Endothelial cell of umbilical vein (primary cell): ENCODE results near the gene MGP. TPM values are rescaled to one million over a fixed set of nuclear protein-coding genes. Genes with fewer than 3 reads are reported as not detected.

Experiments used
- BruUV-seq: library from RNA; stranded (reverse); fragments of 400-500 nt; replicated peaks from 2 replicates; lab custom pipeline; 2021; lab: Mats Ljungman, UMichigan
- CTCF ChIA-PET: fragments of 300-600, 350-600 bp; sonication (Branson Sonifier 250); formaldehyde crosslinking; loops from one replicate; lab custom pipeline; 2021; ENCODE audit warnings: antibody characterized with exemption, inconsistent platforms; lab: Charles Lee
- POLR2A ChIA-PET: fragments of 300-600, 350-600 bp; sonication (Branson Sonifier 250); formaldehyde crosslinking; loops from one replicate; lab custom pipeline; 2021; ENCODE audit warnings: antibody characterized with exemption, inconsistent platforms; lab: Charles Lee
- DNase-seq: peaks from one replicate; pipeline ENCODE4 v3.0.0-alpha.2; 2011; ENCODE audit warnings: low read depth, low spot score
- FAIRE-seq: peaks from 2 replicates; lab custom pipeline; 2011; peaks lifted over from hg19 to GRCh38; lab: Jason Lieb, UNC
- H2AFZ ChIP-seq: 2 replicates; pipeline ENCODE4 v1.6.0; 2012; ENCODE audit warnings: low read depth, low read length, control low read depth, inconsistent platforms
- H3K27ac ChIP-seq: 2 replicates; pipeline ENCODE4 v1.5.1; 2011; ENCODE audit warnings: low read depth, mild to moderate bottlenecking, control low read depth, low read length, moderate library complexity; ENCODE audit not compliant: insufficient read depth
- H3K27me3 ChIP-seq, 2 experiments: 2 replicates each; pipeline versions ENCODE4 v1.6.0 to v1.6.1; 2011; ENCODE audit warnings: low read length in 2 of 2, mixed read lengths in 1 of 2; ENCODE audit not compliant: control insufficient read depth in 2 of 2, insufficient read depth in 2 of 2
- H3K36me3 ChIP-seq, 2 experiments: 2 replicates in 1 of 2; 3 replicates in 1 of 2; pipeline ENCODE4 v1.5.1; 2011; ENCODE audit warnings: low read length in 2 of 2, mild to moderate bottlenecking in 1 of 2, moderate library complexity in 1 of 2; ENCODE audit not compliant: control insufficient read depth in 2 of 2, insufficient read depth in 2 of 2; ENCODE audit errors: extremely low read depth in 1 of 2
- H3K4me1 ChIP-seq: 3 replicates; pipeline ENCODE4 v1.5.1; 2011; ENCODE audit warnings: mild to moderate bottlenecking, low read length; ENCODE audit not compliant: control insufficient read depth, insufficient read depth; ENCODE audit errors: extremely low read depth
- H3K4me2 ChIP-seq: 2 replicates; pipeline ENCODE4 v1.6.1; 2011; ENCODE audit warnings: low read length, control low read depth, mixed read lengths; ENCODE audit not compliant: insufficient read depth
- H3K4me3 ChIP-seq, 3 experiments: fragments of 200-600 bp in 1 of 3; sonication (generic), shearing (Covaris generic) in 1 of 3; replicated peaks in 1 of 3; 2 replicates each; pipeline ENCODE4 v1.5.1; 2011 to 2016; ENCODE audit warnings: control low read depth in 3 of 3, low read length in 3 of 3, mild to moderate bottlenecking in 2 of 3, inconsistent platforms in 1 of 3, low read depth in 1 of 3, moderate library complexity in 1 of 3; ENCODE audit not compliant: insufficient read depth in 1 of 3
- H3K79me2 ChIP-seq: 2 replicates; pipeline ENCODE4 v1.6.0; 2012; ENCODE audit warnings: low read length, inconsistent platforms; ENCODE audit not compliant: control insufficient read depth, insufficient read depth
- H3K9ac ChIP-seq: replicated peaks from 2 replicates; pipeline ENCODE3; 2011; ENCODE audit warnings: low read length, control low read depth; ENCODE audit not compliant: insufficient read depth; ENCODE audit errors: extremely low read depth
- H3K9me1 ChIP-seq: replicated peaks from 3 replicates; pipeline ENCODE4 v1.6.0; 2011; ENCODE audit warnings: mild to moderate bottlenecking, low read length; ENCODE audit not compliant: control insufficient read depth, insufficient read depth; ENCODE audit errors: extremely low read depth
- H3K9me3 ChIP-seq: replicated peaks from 2 replicates; pipeline ENCODE4 v1.5.1; 2012; ENCODE audit warnings: low read length, inconsistent platforms; ENCODE audit not compliant: control insufficient read depth, insufficient read depth
- H4K20me1 ChIP-seq: replicated peaks from 2 replicates; pipeline ENCODE3; 2011; ENCODE audit warnings: mild to moderate bottlenecking, low read length; ENCODE audit not compliant: control insufficient read depth, insufficient read depth; ENCODE audit errors: extremely low read depth
- CTCF ChIP-seq, 2 donors: IDR thresholded peaks; 1 replicate in 1 of 2; 2 replicates in 1 of 2; pipeline ENCODE4 v1.5.1; 2011; ENCODE audit warnings: low read length in 2 of 2, mild to moderate bottlenecking in 2 of 2, moderate library complexity in 2 of 2, control low read depth in 1 of 2, inconsistent platforms in 1 of 2, low read depth in 1 of 2; ENCODE audit not compliant: insufficient read depth in 1 of 2; ENCODE audit errors: extremely low read depth in 1 of 2
- EZH2 ChIP-seq: IDR thresholded peaks from 2 replicates; pipeline ENCODE4 v1.6.1; 2012; ENCODE audit warnings: borderline replicate concordance, low read depth, mild to moderate bottlenecking, moderate library complexity, low read length, inconsistent platforms; ENCODE audit not compliant: severe bottlenecking
- FOS ChIP-seq: IDR thresholded peaks from 2 replicates; pipeline ENCODE4 v1.6.1; 2011; ENCODE audit warnings: mild to moderate bottlenecking, low read length, moderate library complexity, borderline replicate concordance; ENCODE audit not compliant: insufficient read depth
- GATA2 ChIP-seq: IDR thresholded peaks from 2 replicates; pipeline ENCODE4 v1.7.0; 2011; ENCODE audit warnings: low read depth, mild to moderate bottlenecking, moderate library complexity, mixed read lengths, low read length; ENCODE audit not compliant: insufficient read length, insufficient read depth
- JUN ChIP-seq: IDR thresholded peaks from 2 replicates; pipeline ENCODE4 v1.6.1; 2011; ENCODE audit warnings: borderline replicate concordance, low read depth; ENCODE audit not compliant: insufficient read length, insufficient read depth
- MAX ChIP-seq: IDR thresholded peaks from 2 replicates; pipeline ENCODE4 v1.6.1; 2011; ENCODE audit not compliant: insufficient read depth, insufficient read length
- MYC ChIP-seq: IDR thresholded peaks from one replicate; pipeline ENCODE4 v1.6.1; 2011; ENCODE audit warnings: mild to moderate bottlenecking, low read depth, low read length
- POLR2A ChIP-seq: IDR thresholded peaks from 2 replicates; pipeline ENCODE4 v1.6.1; 2012; ENCODE audit warnings: low read depth, mild to moderate bottlenecking, control low read depth, low read length
- POLR2AphosphoS5 ChIP-seq: IDR thresholded peaks from 2 replicates; pipeline ENCODE4 v1.6.1; 2012; ENCODE audit warnings: low read depth, mild to moderate bottlenecking, control low read depth, low read length, moderate library complexity; ENCODE audit not compliant: insufficient read depth
- dilution Hi-C: fragments of 300-500 bp; cut with MboI; formaldehyde crosslinking; loops from one replicate; pipeline ENCODE4 v1.15.0; 2019; ENCODE audit warnings: low sequenced_read_pairs; ENCODE audit not compliant: extremely low pct_ligation_motif_present
- intact Hi-C: fragments of 100-400 bp; cut with micrococcal nuclease; formaldehyde crosslinking; loops from one replicate; pipeline ENCODE4 v1.10.0; 2022
- polyA plus RNA-seq, 4 experiments: library from polyadenylated mRNA; depleted of rRNA in 3 of 4; stranded (reverse) in 3 of 4; unstranded in 1 of 4; fragments of >200 nt; gene quantifications; 2 replicates each; pipeline versions ENCODE4 v1.2.1 to v1.2.3, GENCODE V29; 2011 to 2012; ENCODE audit warnings: missing spikeins in 1 of 4
- total RNA-seq: library from RNA; stranded (reverse); gene quantifications from 2 replicates; pipeline ENCODE4 v1.2.3, GENCODE V29; 2021

Gene MGP
- total and polyA plus RNA-seq, 2 donors (not counting 3 experiments of a cell fraction or from before 2014, with no cell fraction given) = 284 to 479 TPM

GRCh38 chr12:14833952-14834351 lies 51.7 kb downstream of the MGP start:
- peak overlapping the region; percentile 21 for H3K27ac ChIP-seq
- H4K20me1 ChIP-seq = no peaks in the 10 kb centered on the region
- FAIRE-seq = no peak
- H3K4me2 ChIP-seq = peak overlapping the region; percentile 57
- TF ChIP-seq FOS = peak; percentile 53
- TF ChIP-seq EZH2 = no peak
- TF ChIP-seq POLR2AphosphoS5 = no peak
- TF ChIP-seq MAX = no peak
- no peak for TF ChIP-seq POLR2A
- peak; percentile 23 for TF ChIP-seq GATA2
- TF ChIP-seq JUN = peak; percentile 14
- no peaks in the 10 kb centered on the region for H3K9me1 ChIP-seq
- peaks cover 47% of the 10 kb centered on the region for H3K4me1 ChIP-seq
- no peaks in the 10 kb centered on the region for H3K36me3 ChIP-seq
- ChIA-PET POLR2A (no interaction called here), CTCF (interaction anchor here (1.1 to 3.5 kb wide), 11 partner anchors 8 to 162 kb away, joined by 3 to 15 read pairs (median 5); partner anchors contain the start of genes ART4 and SMCO3)
- no TSS peak for BruUV-seq
- H2AFZ ChIP-seq = peak overlapping the region; percentile 27
- dilution Hi-C loops = loop anchor here (10.0 kb wide), 1 partner anchor 121 kb away; no protein-coding TSS in a partner anchor
- no peaks in the 10 kb centered on the region for H3K9me3 ChIP-seq
- H3K79me2 ChIP-seq = no peaks in the 10 kb centered on the region
- peak; percentile 39 for DNase-seq
- intact Hi-C loops = no loop called here
- H3K27me3 ChIP-seq = no peaks in the 10 kb centered on the region
- H3K4me3 ChIP-seq = no peak overlapping the region
- no peak overlapping the region for H3K9ac ChIP-seq

- no peak overlapping the region for H3K9ac ChIP-seq
- no peak for DNase-seq
- H3K9me3 ChIP-seq = no peaks in the 10 kb centered on the region
- no peaks in the 10 kb centered on the region for H3K36me3 ChIP-seq
- no peak overlapping the region for H3K4me3 ChIP-seq
- no peaks in the 10 kb centered on the region for H4K20me1 ChIP-seq
- POLR2A ChIA-PET = no interaction called here
- TF ChIP-seq JUN = no peak
- no peak for TF ChIP-seq MYC
- no peak for TF ChIP-seq EZH2
- no peak for TF ChIP-seq POLR2A
- TF ChIP-seq CTCF (IDR thresholded peaks at IDR 0.05; ENCODE audit: extremely low read depth in 1 of 2, insufficient read depth in 1 of 2, low read depth in 1 of 2, low read length in 2 of 2) = no peak
- TF ChIP-seq GATA2 = no peak
- TF ChIP-seq FOS = no peak
- TF ChIP-seq POLR2AphosphoS5 = no peak
- no peak for TF ChIP-seq MAX
- H3K4me2 ChIP-seq = no peak overlapping the region
- H3K9me1 ChIP-seq = no peaks in the 10 kb centered on the region
- no peak for FAIRE-seq
- BruUV-seq = no TSS peak
- peaks cover 44% of the 10 kb centered on the region for H3K4me1 ChIP-seq
- H3K27me3 ChIP-seq = no peaks in the 10 kb centered on the region
- CTCF ChIA-PET = interaction anchor here (1.1 to 3.5 kb wide), 4 partner anchors 11 to 153 kb away, joined by 3 to 15 read pairs (median 6); partner anchors contain the start of genes ART4 and SMCO3
- no peak overlapping the region for H3K27ac ChIP-seq
- H3K79me2 ChIP-seq = no peaks in the 10 kb centered on the region
- dilution Hi-C loops (loop anchor here (10.0 kb wide), 1 partner anchor 121 kb away; no protein-coding TSS in a partner anchor), intact Hi-C loops (no loop called here)
- H2AFZ ChIP-seq = no peak overlapping the region
Observed at GRCh38 chr12:14833336-14833735, 52.3 kb downstream of the MGP start.
